ENCODE data around the gene EPS8L1.

EPS8L1 gene

GRCh38 chr19:55081770-55082019 is 6.0 kb downstream of the EPS8L1 start:
- DNase-seq = no peak

- DNase-seq = peak; percentile 30
Observed at GRCh38 chr19:55082020-55082851, 6.6 kb downstream of the EPS8L1 start.

GRCh38 chr19:55083004-55083850 is 7.6 kb downstream of the EPS8L1 start:
- DNase-seq = peak; percentile 48

GRCh38 chr19:55084416-55084815 is 8.7 kb downstream of the EPS8L1 start:
- DNase-seq = no peak

- DNase-seq = no peak
Observed at GRCh38 chr19:55085923-55086715, 10.4 kb downstream of the EPS8L1 start.

- DNase-seq = peak; percentile 86
Observed at GRCh38 chr19:55086730-55087541, 11.3 kb downstream of the EPS8L1 start.

- DNase-seq = peak; percentile 53
Observed at GRCh38 chr19:55087542-55087901, 11.9 kb downstream of the EPS8L1 start.

GRCh38 chr19:55088021-55088451 is 12.4 kb downstream of the EPS8L1 start:
- peak; percentile 74 for DNase-seq

- DNase-seq = peak; percentile 84
Observed at GRCh38 chr19:55088543-55089341, 13.1 kb downstream of the EPS8L1 start.

GRCh38 chr19:55089342-55089944 is 13.8 kb downstream of the EPS8L1 start:
- DNase-seq = no peak

- no peak for DNase-seq
Observed at GRCh38 chr19:55090564-55090963, 14.9 kb downstream of the EPS8L1 start.

- DNase-seq = peak; percentile 75
Observed at GRCh38 chr19:55091126-55091910, 15.6 kb downstream of the EPS8L1 start.

- no peak for DNase-seq
Observed at GRCh38 chr19:55091955-55092354, 16.3 kb downstream of the EPS8L1 start.

- DNase-seq = no peak
Observed at GRCh38 chr19:55092423-55093318, 17.0 kb downstream of the EPS8L1 start.

GRCh38 chr19:55094456-55095259 is 19.0 kb downstream of the EPS8L1 start:
- DNase-seq = no peak

GRCh38 chr19:55095260-55096060 is 19.8 kb downstream of the EPS8L1 start:
- peak; percentile 23 for DNase-seq

- no peak for DNase-seq
Observed at GRCh38 chr19:55096061-55096701, 20.5 kb downstream of the EPS8L1 start.
